GM18508 (cell line): ENCODE results near the gene KRTAP5-4.
"Not testable (repeated sequence)": the region's sequence is repeated elsewhere in the genome, so short reads cannot be mapped to it uniquely, and the experiment has no call there.

ENCODE experiments used
- ATAC-seq: cut with Tn5 transposase; IDR thresholded peaks from one replicate; pipeline ENCODE4 v1.9.1; 2021; ENCODE audit warnings: moderate number of reproducible peaks; ENCODE audit not compliant: insufficient read depth, unreplicated experiment

The KRTAP5-4 gene

GRCh38 chr11:1622086-1622485 lies at the start of gene KRTAP5-4:
Gene KRTAP5-4, minus strand, starts transcription at chr11:1622138. Its CDS starts 45 bp downstream, at chr11:1622093.
- no peak for ATAC-seq

GRCh38 chr11:1671658-1672057 lies 49.7 kb upstream of the KRTAP5-4 start:
- ATAC-seq = no peak

GRCh38 chr11:1670905-1671371 lies 49.0 kb upstream of the KRTAP5-4 start:
- no peak for ATAC-seq

GRCh38 chr11:1670457-1670856 lies 48.5 kb upstream of the KRTAP5-4 start:
- ATAC-seq = not testable (repeated sequence)

- no peak for ATAC-seq
Observed at GRCh38 chr11:1669546-1670218, 47.7 kb upstream of the KRTAP5-4 start.

- no peak for ATAC-seq
Observed at GRCh38 chr11:1668911-1669473, 47.1 kb upstream of the KRTAP5-4 start.

- ATAC-seq = no peak
Observed at GRCh38 chr11:1667906-1668305, 46.0 kb upstream of the KRTAP5-4 start.

GRCh38 chr11:1667121-1667850 lies 45.3 kb upstream of the KRTAP5-4 start:
- ATAC-seq = no peak

GRCh38 chr11:1665313-1665712 lies 43.4 kb upstream of the KRTAP5-4 start:
- ATAC-seq = no peak

- not testable (repeated sequence) for ATAC-seq
Observed at GRCh38 chr11:1662699-1663283, 40.9 kb upstream of the KRTAP5-4 start.

- ATAC-seq = not testable (repeated sequence)
Observed at GRCh38 chr11:1661454-1662269, 39.7 kb upstream of the KRTAP5-4 start.

GRCh38 chr11:1660111-1660867 lies 38.4 kb upstream of the KRTAP5-4 start:
- no peak for ATAC-seq

GRCh38 chr11:1659506-1659905 lies 37.6 kb upstream of the KRTAP5-4 start:
- ATAC-seq = no peak

- ATAC-seq = no peak
Observed at GRCh38 chr11:1656670-1657069, 34.7 kb upstream of the KRTAP5-4 start.

GRCh38 chr11:1656061-1656441 lies 34.1 kb upstream of the KRTAP5-4 start:
- no peak for ATAC-seq

GRCh38 chr11:1655168-1656060 lies 33.5 kb upstream of the KRTAP5-4 start:
- no peak for ATAC-seq

GRCh38 chr11:1654388-1655167 lies 32.6 kb upstream of the KRTAP5-4 start:
- no peak for ATAC-seq
